Upper lobe of left lung (tissue), 6 donors: ENCODE data around the gene SUPT4H1. TPM values are rescaled to one million over a fixed set of nuclear protein-coding genes. Genes with fewer than 3 reads are reported as not detected.
A peak's percentile ranks its signal among the peaks of the same experiment; 100 is the strongest.
"Not testable (repeated sequence)": the region's sequence is repeated elsewhere in the genome, so short reads cannot be mapped to it uniquely, and the experiment has no call there.

ENCODE experiments used
- ATAC-seq, 2 donors: fragments of 200-7000 bp; cut with Tn5 transposase; one replicate each; pipeline ENCODE4 v1.9.1; 2022; ENCODE audit warnings: mild to moderate bottlenecking in 2 of 2, moderate library complexity in 2 of 2; ENCODE audit not compliant: low FRiP score in 2 of 2
- DNase-seq, 2 donors: peaks; one replicate each; pipeline ENCODE4 v3.0.0-alpha.2; 2019 to 2020
- H3K27ac ChIP-seq, 4 donors: fragments of 200-600 bp; sonication (generic); one replicate each; pipeline ENCODE4 v1.5.1; 2016 to 2019
- H3K27me3 ChIP-seq, 4 donors: fragments of 200-600 bp; sonication (generic); one replicate each; pipeline ENCODE4 v1.5.1; 2017 to 2019
- H3K36me3 ChIP-seq, 4 donors: fragments of 200-600 bp; sonication (generic); one replicate each; pipeline ENCODE4 v1.5.1; 2016 to 2019
- H3K4me1 ChIP-seq, 4 donors: fragments of 200-600 bp; sonication (generic); one replicate each; pipeline ENCODE4 v1.5.1; 2018 to 2019
- H3K4me3 ChIP-seq, 4 donors: fragments of 200-600 bp; sonication (generic); one replicate each; pipeline ENCODE4 v1.5.1; 2017 to 2019; ENCODE audit warnings: mild to moderate bottlenecking in 2 of 4, moderate library complexity in 1 of 4
- H3K9me3 ChIP-seq, 4 donors: fragments of 200-600 bp; sonication (generic); one replicate each; pipeline ENCODE4 v1.5.1; 2018 to 2019
- EP300 ChIP-seq, 4 donors: sonication (generic); formaldehyde crosslinking; IDR thresholded peaks; one replicate each; pipeline ENCODE4 v1.5.1; 2017; ENCODE audit warnings: antibody characterized with exemption in 4 of 4, control low read depth in 2 of 4
- POLR2A ChIP-seq, 4 donors: fragments of 450-650 bp; IDR thresholded peaks; one replicate each; pipeline ENCODE4 v1.5.1; 2016 to 2017; ENCODE audit warnings: antibody characterized with exemption in 4 of 4, mild to moderate bottlenecking in 2 of 4
- POLR2AphosphoS5 ChIP-seq, 2 donors: sonication (generic); formaldehyde crosslinking; IDR thresholded peaks; one replicate each; pipeline ENCODE4 v1.5.1; 2017; ENCODE audit warnings: antibody characterized with exemption in 2 of 2
- WGBS, 2 donors: methylation state at CpG; one replicate each; pipeline ENCODE4 v1.1.5; 2017 to 2018; 5-methylcytosine and 5-hydroxymethylcytosine counted together
- total RNA-seq, 6 donors: library from RNA; depleted of rRNA in 4 of 6; stranded (reverse); fragments of >200 nt in 4 of 6; gene quantifications; one replicate each; pipeline versions ENCODE4 v1.1.0 to v1.2.1, GENCODE V29; 2016 to 2021
- TF ChIP-seq, protein P1 (sequence below), 6 experiments: fragments of 450-650 bp in 4 of 6; fragments of 200-600 bp in 2 of 6; sonication (generic) in 2 of 6; IDR thresholded peaks; one replicate each; pipeline ENCODE4 v1.5.1; 2016 to 2019; ENCODE audit warnings: antibody characterized with exemption in 6 of 6
- donor health status: DM: no; HTN: no; CAD: no; lungs with moderate emphysema.
- donor health status: DM: no; HTN: yes; CAD: no; lungs with severe emphysema.

Gene SUPT4H1
- total RNA-seq, 6 donors from 2014 or later: 22.0 to 80.5 (median 40.4) TPM

DNA sequence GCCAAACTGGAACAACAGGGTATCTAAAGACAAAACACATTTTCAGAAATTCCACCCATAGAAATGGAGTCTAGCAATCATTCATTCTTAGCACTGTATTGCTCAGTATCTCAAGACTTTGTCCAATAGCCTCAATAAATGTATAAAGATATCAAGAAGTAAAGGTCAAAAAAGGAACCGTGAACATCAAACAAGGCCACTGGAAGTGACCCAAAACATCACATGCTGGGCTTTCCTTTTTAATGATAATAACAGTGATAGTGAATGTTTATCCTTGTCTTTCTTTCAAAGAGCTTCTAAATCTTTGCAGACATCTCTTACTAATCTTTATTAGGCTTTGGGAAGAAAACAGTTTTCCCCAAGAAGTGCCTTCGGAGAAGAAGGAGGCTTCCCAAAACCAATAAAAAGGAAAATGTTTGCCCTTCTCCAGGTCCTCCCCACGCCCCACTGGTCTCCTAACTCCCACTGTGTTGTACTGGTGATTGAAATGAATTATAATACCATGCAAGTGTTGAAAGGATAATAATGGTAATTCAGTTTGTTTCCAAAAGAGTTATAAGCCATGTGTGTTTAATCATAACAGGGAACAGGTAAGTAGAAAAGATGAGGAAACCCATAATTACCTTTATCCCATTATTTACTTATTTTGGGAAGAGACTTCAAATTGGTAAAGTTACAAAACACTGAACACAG lies 46.7 kb upstream of the SUPT4H1 start:
- Histone ChIP-seq H3K4me3 (no peak overlapping the region), H3K27me3 (no peaks in the 10 kb centered on the region), H3K27ac (no peak overlapping the region), H3K9me3 (no peaks in the 10 kb centered on the region), H3K4me1 (peaks cover 0 to 6% (median 0%) of the 10 kb centered on the region in 4 donors), H3K36me3 (no peaks in the 10 kb centered on the region)
- DNase-seq: no peak
- 52 to 67% methylated on average over 3 of the region's 3 CpGs for WGBS, 2 donors
- TF ChIP-seq POLR2AphosphoS5 (IDR thresholded peaks at IDR 0.05): no peak
- no peak for TF ChIP-seq POLR2A (IDR thresholded peaks at IDR 0.05)
- TF ChIP-seq, protein P1, sequence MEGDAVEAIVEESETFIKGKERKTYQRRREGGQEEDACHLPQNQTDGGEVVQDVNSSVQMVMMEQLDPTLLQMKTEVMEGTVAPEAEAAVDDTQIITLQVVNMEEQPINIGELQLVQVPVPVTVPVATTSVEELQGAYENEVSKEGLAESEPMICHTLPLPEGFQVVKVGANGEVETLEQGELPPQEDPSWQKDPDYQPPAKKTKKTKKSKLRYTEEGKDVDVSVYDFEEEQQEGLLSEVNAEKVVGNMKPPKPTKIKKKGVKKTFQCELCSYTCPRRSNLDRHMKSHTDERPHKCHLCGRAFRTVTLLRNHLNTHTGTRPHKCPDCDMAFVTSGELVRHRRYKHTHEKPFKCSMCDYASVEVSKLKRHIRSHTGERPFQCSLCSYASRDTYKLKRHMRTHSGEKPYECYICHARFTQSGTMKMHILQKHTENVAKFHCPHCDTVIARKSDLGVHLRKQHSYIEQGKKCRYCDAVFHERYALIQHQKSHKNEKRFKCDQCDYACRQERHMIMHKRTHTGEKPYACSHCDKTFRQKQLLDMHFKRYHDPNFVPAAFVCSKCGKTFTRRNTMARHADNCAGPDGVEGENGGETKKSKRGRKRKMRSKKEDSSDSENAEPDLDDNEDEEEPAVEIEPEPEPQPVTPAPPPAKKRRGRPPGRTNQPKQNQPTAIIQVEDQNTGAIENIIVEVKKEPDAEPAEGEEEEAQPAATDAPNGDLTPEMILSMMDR (IDR thresholded peaks at IDR 0.05): no peak
- no peak for TF ChIP-seq EP300 (IDR thresholded peaks at IDR 0.05)
- ATAC-seq: no peak

DNA sequence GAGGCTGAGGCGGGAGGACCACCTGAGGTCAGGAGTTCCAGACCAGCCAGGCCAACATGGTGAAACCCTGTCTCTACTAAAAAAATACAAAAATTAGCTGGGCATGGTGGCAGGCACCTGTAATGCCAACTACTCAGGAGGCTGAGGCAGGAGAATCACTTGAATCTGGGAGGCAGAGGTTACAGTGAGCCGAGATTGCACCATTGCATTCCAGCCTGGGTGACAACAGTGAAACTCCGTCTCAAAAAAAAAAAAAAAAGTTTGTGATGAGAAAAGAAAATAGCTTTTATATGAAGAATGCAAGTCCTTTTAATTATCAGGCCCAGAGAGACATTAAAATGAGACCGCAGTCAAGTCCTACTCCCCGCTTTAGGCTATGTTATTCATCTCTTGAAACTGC lies 45.4 kb upstream of the SUPT4H1 start:
- 82 to 89% methylated on average over 5 of the region's 5 CpGs for WGBS, 2 donors
- not testable (repeated sequence) for H3K36me3 ChIP-seq

DNA sequence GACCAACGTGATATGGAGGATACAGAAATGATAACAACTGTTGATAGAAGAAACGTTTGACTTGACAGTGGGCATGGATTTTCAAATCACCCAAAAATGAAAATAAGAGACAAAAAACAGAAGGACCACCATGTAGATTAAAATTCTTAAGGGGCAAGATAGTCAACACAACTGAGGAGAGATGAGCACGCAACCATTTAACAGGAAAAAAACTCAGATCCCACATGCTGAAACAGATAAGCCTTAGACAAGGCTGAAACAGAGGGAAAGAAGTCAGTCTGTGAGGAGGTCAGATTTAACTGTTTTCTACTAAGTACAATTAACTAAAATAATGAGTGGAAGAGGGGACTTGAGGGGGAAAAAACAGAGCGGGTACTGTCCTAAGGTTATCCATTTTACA lies 44.2 kb upstream of the SUPT4H1 start:
- no peak for ATAC-seq
- no peaks in the 10 kb centered on the region for H3K9me3 ChIP-seq
- 71 to 84% methylated on average over 4 of the region's 4 CpGs for WGBS, 2 donors
- no peaks in the 10 kb centered on the region for H3K36me3 ChIP-seq
- TF ChIP-seq, protein P1 (IDR thresholded peaks at IDR 0.05): no peak
- no peak for TF ChIP-seq POLR2A (IDR thresholded peaks at IDR 0.05)
- H3K4me1 ChIP-seq: peaks cover 0 to 13% (median 8%) of the 10 kb centered on the region in 4 donors
- H3K4me3 ChIP-seq: no peak overlapping the region
- no peak overlapping the region for H3K27ac ChIP-seq
- no peak for DNase-seq
- no peaks in the 10 kb centered on the region for H3K27me3 ChIP-seq

More for the DNA sequence above, 45.4 kb upstream of the SUPT4H1 start:
- H3K4me3 ChIP-seq, H3K27ac ChIP-seq, ATAC-seq, H3K9me3 ChIP-seq, DNase-seq, H3K27me3 ChIP-seq, H3K4me1 ChIP-seq: not testable (repeated sequence)

DNA sequence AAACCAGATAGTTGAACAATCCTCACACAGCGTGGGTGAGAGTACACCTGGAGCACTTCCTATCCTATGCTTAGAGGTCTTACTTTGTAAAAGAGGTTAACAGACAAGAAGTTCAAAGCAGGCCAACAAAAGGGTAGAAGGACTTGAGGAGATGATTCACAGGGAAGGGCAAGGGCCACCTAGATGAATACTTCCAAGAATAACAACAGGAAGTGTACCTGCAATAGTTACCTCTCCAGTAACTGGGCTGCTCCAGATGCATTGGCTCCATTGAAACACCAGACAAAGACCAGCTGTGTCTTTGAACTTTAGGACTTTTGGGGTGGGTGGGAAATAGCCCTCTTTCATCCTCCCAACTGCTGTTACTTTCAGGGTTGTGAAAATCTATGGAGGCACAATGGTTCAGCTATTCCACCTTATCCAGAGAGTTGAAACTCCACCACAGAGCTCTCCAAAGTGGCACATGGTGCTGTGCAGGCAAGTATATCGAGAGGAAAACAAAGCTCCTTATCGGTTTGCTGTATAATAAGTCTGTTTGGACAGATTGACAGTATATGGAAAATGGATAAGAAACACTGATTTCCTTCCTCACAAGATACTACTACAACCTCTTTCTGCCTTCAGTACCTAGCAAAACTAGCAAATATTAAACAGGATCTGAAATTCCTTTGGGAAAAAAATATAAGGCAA lies 42.7 kb upstream of the SUPT4H1 start:
- peaks cover 0 to 15% (median 9%) of the 10 kb centered on the region in 4 donors for H3K4me1 ChIP-seq
- H3K4me3 ChIP-seq: no peak overlapping the region
- 78 to 84% methylated on average over 3 of the region's 3 CpGs for WGBS, 2 donors
- no peaks in the 10 kb centered on the region for H3K27me3 ChIP-seq
- no peak for DNase-seq
- H3K9me3 ChIP-seq: no peaks in the 10 kb centered on the region
- no peaks in the 10 kb centered on the region for H3K36me3 ChIP-seq
- TF ChIP-seq, protein P1 (IDR thresholded peaks at IDR 0.05): no peak
- TF ChIP-seq POLR2A (IDR thresholded peaks at IDR 0.05): no peak
- TF ChIP-seq POLR2AphosphoS5 (IDR thresholded peaks at IDR 0.05): no peak
- no peak for TF ChIP-seq EP300 (IDR thresholded peaks at IDR 0.05)
- no peak overlapping the region for H3K27ac ChIP-seq
- no peak for ATAC-seq

DNA sequence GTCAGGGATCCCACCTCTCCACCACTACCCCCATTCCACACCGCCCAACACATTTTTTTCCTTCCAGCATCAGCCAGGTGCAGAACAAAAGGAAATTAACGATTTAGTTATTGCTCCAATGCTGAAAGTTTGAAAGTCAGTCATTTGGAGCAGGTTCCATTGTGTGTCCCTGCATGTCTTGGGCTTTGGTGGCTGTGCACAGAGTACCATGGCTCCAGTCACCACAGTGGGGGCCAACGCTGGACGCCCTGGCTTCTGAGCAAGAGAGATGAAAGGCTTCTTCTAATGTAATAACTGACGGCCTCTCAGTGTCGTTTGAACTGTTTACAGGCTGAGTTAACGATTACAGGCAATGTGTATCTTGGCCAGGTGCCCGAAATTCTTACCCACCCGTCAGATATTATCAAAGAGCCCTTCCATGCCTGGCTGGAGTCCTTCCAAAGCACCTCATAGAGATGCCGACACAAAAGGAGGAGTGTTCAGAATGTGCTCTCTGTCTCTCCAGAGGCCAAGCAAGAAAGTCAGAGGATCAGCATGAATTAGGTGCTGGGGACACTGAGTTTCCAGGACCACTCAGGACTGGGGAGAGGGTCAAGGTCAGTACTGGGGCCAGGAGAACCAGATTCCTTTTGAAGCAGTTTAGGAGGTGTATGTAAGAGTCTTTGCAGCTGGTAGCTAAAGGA lies 39.4 kb upstream of the SUPT4H1 start:
- WGBS, 2 donors: 24 to 32% methylated on average over 10 of the region's 10 CpGs
- Histone ChIP-seq H3K4me1 (peaks cover 9 to 11% (median 10%) of the 10 kb centered on the region in 4 donors), H3K27ac (peak overlapping the region; percentile 1 to 65 (median 28)), H3K9me3 (no peaks in the 10 kb centered on the region), H3K36me3 (no peaks in the 10 kb centered on the region), H3K27me3 (no peaks in the 10 kb centered on the region), H3K4me3 (no peak overlapping the region)
- ATAC-seq (peak; percentile 60 to 78), DNase-seq (peak in 1 of 2 donors; percentile 87)
- peak in 1 of 2 donors; percentile 30 for TF ChIP-seq POLR2AphosphoS5 (IDR thresholded peaks at IDR 0.05)
- TF ChIP-seq, protein P1 (IDR thresholded peaks at IDR 0.05): no peak
